GM12872 (cell line): ENCODE data around the gene EIF2B4.

Experiments
- TF ChIP-seq, protein P1 (sequence below): IDR thresholded peaks from 3 replicates; pipeline ENCODE4 v1.5.1; 2011; ENCODE audit warnings: low read depth, mild to moderate bottlenecking, low read length, moderate library complexity; ENCODE audit not compliant: insufficient read depth

Gene EIF2B4

DNA sequence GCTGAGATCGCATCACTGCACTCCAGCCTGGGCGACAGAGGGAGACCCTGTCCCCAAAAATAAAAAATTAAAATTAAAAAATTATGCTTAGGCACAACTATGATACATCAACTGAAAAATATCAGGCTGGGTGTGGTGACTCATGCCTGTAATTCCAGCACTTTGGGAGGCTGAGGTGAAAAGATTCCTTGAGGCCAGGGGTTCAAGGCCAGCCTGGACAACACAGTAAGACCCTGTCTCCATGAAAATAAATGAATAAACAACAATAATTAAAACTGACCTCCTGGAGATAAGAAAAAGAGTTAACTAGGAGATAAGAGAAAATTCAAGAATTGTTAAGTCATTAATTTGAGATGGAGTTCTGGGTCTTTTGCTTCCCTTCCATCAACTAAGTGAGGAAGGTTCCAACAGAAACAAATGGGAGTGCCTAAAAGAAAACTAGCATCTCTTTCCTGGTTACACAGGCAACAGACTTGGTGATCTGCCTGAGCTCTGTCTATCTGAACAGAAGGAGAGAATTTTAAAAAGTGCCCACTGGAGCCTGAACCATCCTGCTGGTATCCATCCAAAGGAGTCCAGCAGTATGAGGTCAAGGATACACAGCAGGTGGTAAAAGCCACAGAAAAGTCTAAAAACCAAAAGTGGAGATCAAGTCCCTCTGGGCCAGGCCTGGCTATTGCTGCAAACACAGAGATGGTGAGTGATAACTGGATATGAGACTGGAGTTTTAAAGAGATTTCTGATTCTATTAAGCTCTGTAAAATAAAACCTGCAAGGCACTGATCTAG, 30.4 kb upstream of the EIF2B4 start:
- TF ChIP-seq, protein P1, sequence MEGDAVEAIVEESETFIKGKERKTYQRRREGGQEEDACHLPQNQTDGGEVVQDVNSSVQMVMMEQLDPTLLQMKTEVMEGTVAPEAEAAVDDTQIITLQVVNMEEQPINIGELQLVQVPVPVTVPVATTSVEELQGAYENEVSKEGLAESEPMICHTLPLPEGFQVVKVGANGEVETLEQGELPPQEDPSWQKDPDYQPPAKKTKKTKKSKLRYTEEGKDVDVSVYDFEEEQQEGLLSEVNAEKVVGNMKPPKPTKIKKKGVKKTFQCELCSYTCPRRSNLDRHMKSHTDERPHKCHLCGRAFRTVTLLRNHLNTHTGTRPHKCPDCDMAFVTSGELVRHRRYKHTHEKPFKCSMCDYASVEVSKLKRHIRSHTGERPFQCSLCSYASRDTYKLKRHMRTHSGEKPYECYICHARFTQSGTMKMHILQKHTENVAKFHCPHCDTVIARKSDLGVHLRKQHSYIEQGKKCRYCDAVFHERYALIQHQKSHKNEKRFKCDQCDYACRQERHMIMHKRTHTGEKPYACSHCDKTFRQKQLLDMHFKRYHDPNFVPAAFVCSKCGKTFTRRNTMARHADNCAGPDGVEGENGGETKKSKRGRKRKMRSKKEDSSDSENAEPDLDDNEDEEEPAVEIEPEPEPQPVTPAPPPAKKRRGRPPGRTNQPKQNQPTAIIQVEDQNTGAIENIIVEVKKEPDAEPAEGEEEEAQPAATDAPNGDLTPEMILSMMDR, result no peak

- TF ChIP-seq, protein P1, result no peak
Measured at GRCh38 chr2:27398962-27399361, 28.8 kb upstream of the EIF2B4 start.

DNA sequence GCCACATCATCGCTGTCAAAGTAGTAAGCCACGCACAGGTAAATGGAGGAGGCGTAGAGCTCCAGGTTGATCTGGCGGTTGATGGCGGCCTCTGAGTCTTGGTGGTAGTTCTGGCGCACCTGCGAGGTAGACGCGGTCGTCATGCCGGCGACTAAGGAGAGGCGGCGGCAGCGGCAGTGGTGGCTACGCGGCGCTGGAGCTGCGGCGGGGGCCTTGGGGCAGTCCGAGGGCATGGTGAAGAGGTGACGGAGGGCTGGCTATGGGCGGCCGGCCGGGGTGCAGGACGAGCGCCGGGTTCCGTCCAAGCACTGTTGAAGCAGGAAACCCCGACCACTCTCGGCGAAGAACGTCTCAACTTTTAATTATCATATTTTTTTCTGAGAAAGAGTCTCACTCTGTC, 23.1 kb upstream of the EIF2B4 start:
- TF ChIP-seq, protein P1, result no peak

DNA sequence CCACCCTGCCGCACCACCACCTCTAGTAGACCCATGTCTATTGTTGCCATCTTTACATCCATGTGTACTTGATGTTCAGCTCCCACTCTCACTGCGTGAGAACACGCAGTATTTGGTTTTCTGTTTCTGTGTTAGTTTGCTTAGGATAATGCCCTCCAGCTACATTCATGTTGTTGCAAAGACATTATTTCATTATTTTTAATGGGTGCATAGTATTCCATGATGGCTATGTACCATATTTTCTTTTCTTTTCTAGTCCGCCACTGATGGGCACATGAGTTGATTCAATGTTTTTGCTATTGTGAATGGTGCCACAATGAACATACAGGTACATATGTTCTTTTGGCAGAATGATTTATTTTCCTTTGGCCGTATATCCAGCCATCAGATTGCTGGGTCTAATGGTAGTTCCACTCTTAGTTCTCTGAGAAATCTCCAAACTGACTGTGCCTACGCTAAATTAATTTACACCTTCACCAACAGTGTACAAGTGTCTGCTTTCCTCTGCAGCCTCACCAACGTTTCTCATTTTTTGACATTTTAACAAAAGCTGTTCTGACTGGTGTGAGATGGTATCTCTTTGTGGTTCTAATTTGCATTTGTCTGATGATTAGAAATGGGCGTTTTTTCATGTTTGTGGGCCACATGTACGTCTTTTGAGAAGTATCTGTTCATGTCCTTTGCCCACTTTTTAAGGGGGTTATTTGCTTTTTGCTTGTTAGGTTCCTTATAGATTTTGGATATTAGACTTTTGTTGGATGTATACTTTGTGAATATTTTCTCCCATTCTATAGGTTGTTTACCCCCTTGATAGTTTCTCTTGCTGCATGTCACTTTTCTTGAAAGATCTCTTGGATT, 20.9 kb upstream of the EIF2B4 start:
- TF ChIP-seq, protein P1, result no peak

GRCh38 chr2:27381577-27382181, 11.5 kb upstream of the EIF2B4 start:
- TF ChIP-seq, protein P1, result no peak

GRCh38 chr2:27380626-27381545, 10.7 kb upstream of the EIF2B4 start, which contains the start of gene ZNF513:
TSS of gene ZNF513 (minus strand) at chr2:27380734. CDS start at chr2:27380526, 208 bp downstream.
- TF ChIP-seq, protein P1, result no peak
